PC-3 (cell line): ENCODE data around the gene GNB5. TPM values are rescaled to one million over a fixed set of nuclear protein-coding genes. Genes with fewer than 3 reads are reported as not detected.

Source experiments
- ATAC-seq: fragments of 200-7000 bp; cut with Tn5 transposase; 2 replicates; pipeline ENCODE4 v1.9.1; 2020; ENCODE audit warnings: mild to moderate bottlenecking, moderate library complexity
- BruUV-seq: library from RNA; stranded (reverse); fragments of 400-500 nt; replicated peaks from 2 replicates; lab custom pipeline; 2021; lab: Mats Ljungman, UMichigan
- CTCF ChIA-PET: fragments of 300-600 bp; sonication (Branson Sonifier 250); formaldehyde crosslinking; loops from one replicate; lab custom pipeline; 2022; ENCODE audit warnings: antibody characterized with exemption; lab: Charles Lee
- POLR2A ChIA-PET: fragments of 300-600 bp; sonication (Branson Sonifier 250); formaldehyde crosslinking; loops from one replicate; lab custom pipeline; 2022; ENCODE audit warnings: antibody characterized with exemption; ENCODE audit not compliant: unreplicated experiment; lab: Charles Lee
- DNase-seq: peaks from one replicate; pipeline ENCODE4 v3.0.0-alpha.2; 2015
- H2AFZ ChIP-seq: fragments of 300-600 bp; sonication (generic); 2 replicates; pipeline ENCODE4 v1.6.0; 2016; ENCODE audit warnings: antibody characterized with exemption, low read length
- H3F3A ChIP-seq: fragments of 300-600 bp; sonication (generic); one replicate; pipeline ENCODE4 v1.6.0; 2017; ENCODE audit warnings: antibody characterized with exemption, low read length, control low read depth, mild to moderate bottlenecking; ENCODE audit not compliant: unreplicated experiment
- H3K27ac ChIP-seq: fragments of 300-600 bp; sonication (generic); 2 replicates; pipeline ENCODE4 v1.5.1; 2016; ENCODE audit warnings: mild to moderate bottlenecking, low read length
- H3K27me3 ChIP-seq: fragments of 300-600 bp; sonication (generic); 2 replicates; pipeline ENCODE4 v1.6.1; 2016; ENCODE audit warnings: low read length, mixed read lengths
- H3K36me3 ChIP-seq: fragments of 300-600 bp; sonication (generic); 2 replicates; pipeline ENCODE4 v1.6.1; 2016; ENCODE audit warnings: low read depth, mixed run types, low read length, mixed read lengths
- H3K4me1 ChIP-seq: fragments of 300-600 bp; sonication (generic); 2 replicates; pipeline ENCODE4 v1.5.1; 2016; ENCODE audit warnings: low read length; ENCODE audit not compliant: insufficient read depth
- H3K4me2 ChIP-seq: fragments of 300-600 bp; sonication (generic); 2 replicates; pipeline ENCODE4 v1.6.0; 2016; ENCODE audit warnings: low read length
- H3K4me3 ChIP-seq: fragments of 300-600 bp; sonication (generic); 2 replicates; pipeline ENCODE4 v1.5.1; 2016; ENCODE audit warnings: mild to moderate bottlenecking, low read length, mixed read lengths
- H3K79me2 ChIP-seq: fragments of 300-600 bp; sonication (generic); 2 replicates; pipeline ENCODE4 v1.6.1; 2017; ENCODE audit warnings: low read length, mixed read lengths
- H3K9ac ChIP-seq: fragments of 300-600 bp; sonication (generic); 2 replicates; pipeline ENCODE4 v1.6.0; 2016; ENCODE audit warnings: mild to moderate bottlenecking, low read length
- H3K9me2 ChIP-seq: fragments of 300-600 bp; sonication (generic); replicated peaks from 2 replicates; pipeline ENCODE4 v1.6.1; 2016; ENCODE audit warnings: mixed run types, low read length, mixed read lengths
- H3K9me3 ChIP-seq: fragments of 300-600 bp; sonication (generic); 2 replicates; pipeline ENCODE4 v1.6.1; 2016; ENCODE audit warnings: low read length, mixed read lengths
- H4K20me1 ChIP-seq: fragments of 300-600 bp; sonication (generic); 2 replicates; pipeline ENCODE4 v1.6.1; 2016; ENCODE audit warnings: low read length, mixed read lengths
- CTCF ChIP-seq: fragments of 300-600 bp; sonication (generic); conservative IDR thresholded peaks from 2 replicates; pipeline ENCODE4 v1.5.1; 2017; ENCODE audit warnings: antibody characterized with exemption, low read depth, mild to moderate bottlenecking, low read length
- EZH2 ChIP-seq: fragments of 300-600 bp; sonication (generic); IDR thresholded peaks from one replicate; pipeline ENCODE4 v1.6.1; 2017; ENCODE audit warnings: antibody characterized with exemption, mild to moderate bottlenecking, low read length; ENCODE audit not compliant: unreplicated experiment
- EZH2phosphoT487 ChIP-seq: fragments of 300-600 bp; sonication (generic); IDR thresholded peaks from 2 replicates; pipeline ENCODE4 v1.6.1; 2018; ENCODE audit warnings: mild to moderate bottlenecking, antibody characterized with exemption, low read length, borderline replicate concordance
- intact Hi-C: fragments of 100-400 bp; cut with micrococcal nuclease; formaldehyde crosslinking; loops from 2 replicates; pipeline ENCODE4 v1.9.0; 2023
- total RNA-seq: library from RNA; depleted of rRNA; stranded (reverse); fragments of >200 nt; gene quantifications from 2 replicates; pipeline ENCODE4 v1.2.3, GENCODE V29; 2014

GNB5 gene
- total RNA-seq, 1 experiment from 2014 or later = 49.3 TPM

GRCh38 chr15:52193791-52194190 lies 2.6 kb upstream of the GNB5 start:
- ChIA-PET POLR2A (no interaction called here), CTCF (no interaction called here)
- Histone ChIP-seq H3K27me3 (no peaks in the 10 kb centered on the region), H3K4me2 (no peak overlapping the region), H3F3A (no peaks in the 10 kb centered on the region), H4K20me1 (no peaks in the 10 kb centered on the region), H3K9ac (no peak overlapping the region), H3K4me1 (no peaks in the 10 kb centered on the region), H3K9me3 (no peaks in the 10 kb centered on the region), H3K79me2 (no peaks in the 10 kb centered on the region), H3K36me3 (peaks cover 5% of the 10 kb centered on the region; the same call in 1 of the 2 replicates), H3K9me2 (no peaks in the 10 kb centered on the region), H3K4me3 (no peak overlapping the region), H3K27ac (no peak overlapping the region), H2AFZ (no peak overlapping the region)
- DNase-seq (no peak), ATAC-seq (no peak)
- BruUV-seq = no TSS peak
- TF ChIP-seq CTCF = no peak
- no peak for TF ChIP-seq EZH2
- intact Hi-C loops = no loop called here

GRCh38 chr15:52193321-52193720 lies 2.1 kb upstream of the GNB5 start:
- ChIA-PET CTCF (no interaction called here), POLR2A (no interaction called here)
- no peak overlapping the region for H3K9ac ChIP-seq
- H4K20me1 ChIP-seq = no peaks in the 10 kb centered on the region
- H3K9me3 ChIP-seq = no peaks in the 10 kb centered on the region
- no peak overlapping the region for H3K4me2 ChIP-seq
- BruUV-seq = no TSS peak
- TF ChIP-seq CTCF (no peak), EZH2 (no peak), EZH2phosphoT487 (no peak)
- no peaks in the 10 kb centered on the region for H3F3A ChIP-seq
- H3K27me3 ChIP-seq = no peaks in the 10 kb centered on the region
- no peak for DNase-seq
- intact Hi-C loops = no loop called here
- no peak overlapping the region for H2AFZ ChIP-seq
- H3K79me2 ChIP-seq = no peaks in the 10 kb centered on the region
- H3K27ac ChIP-seq = no peak overlapping the region
- no peak for ATAC-seq
- no peak overlapping the region for H3K4me3 ChIP-seq
- H3K9me2 ChIP-seq = no peaks in the 10 kb centered on the region
- peaks cover 5% of the 10 kb centered on the region; the same call in 1 of the 2 replicates for H3K36me3 ChIP-seq
- H3K4me1 ChIP-seq = no peaks in the 10 kb centered on the region

GRCh38 chr15:52186651-52187486 lies 4.3 kb downstream of the GNB5 start:
- POLR2A ChIA-PET = no interaction called here
- Histone ChIP-seq H2AFZ (no peak overlapping the region), H3K9me2 (no peaks in the 10 kb centered on the region), H3K36me3 (no peaks in the 10 kb centered on the region), H3K27ac (no peak overlapping the region), H3K9ac (no peak overlapping the region), H3K27me3 (no peaks in the 10 kb centered on the region), H3K4me3 (no peak overlapping the region), H4K20me1 (no peaks in the 10 kb centered on the region), H3F3A (no peaks in the 10 kb centered on the region), H3K9me3 (no peaks in the 10 kb centered on the region), H3K4me2 (no peak overlapping the region), H3K4me1 (no peaks in the 10 kb centered on the region), H3K79me2 (no peaks in the 10 kb centered on the region)
- ATAC-seq = no peak
- intact Hi-C loops = no loop called here
- no peak for TF ChIP-seq EZH2phosphoT487
- no peak for TF ChIP-seq CTCF
- no TSS peak for BruUV-seq
- DNase-seq = no peak
- CTCF ChIA-PET = no interaction called here
